Cerebellar nuclear complex (tissue), 1 donor: ENCODE results near the gene PEX16.

Experiments used
- DNase-seq, 2 experiments: peaks; one replicate each; lab custom pipeline; 2025; lab: John Stamatoyannopoulos, UW

Gene PEX16

GRCh38 chr11:45877221-45877620, 40.5 kb downstream of the PEX16 start:
- DNase-seq = no peak

- no peak for DNase-seq
Observed at GRCh38 chr11:45876401-45876800, 41.3 kb downstream of the PEX16 start.

GRCh38 chr11:45872651-45873356, 44.9 kb downstream of the PEX16 start:
- DNase-seq = peak; percentile 22 to 75

DNA sequence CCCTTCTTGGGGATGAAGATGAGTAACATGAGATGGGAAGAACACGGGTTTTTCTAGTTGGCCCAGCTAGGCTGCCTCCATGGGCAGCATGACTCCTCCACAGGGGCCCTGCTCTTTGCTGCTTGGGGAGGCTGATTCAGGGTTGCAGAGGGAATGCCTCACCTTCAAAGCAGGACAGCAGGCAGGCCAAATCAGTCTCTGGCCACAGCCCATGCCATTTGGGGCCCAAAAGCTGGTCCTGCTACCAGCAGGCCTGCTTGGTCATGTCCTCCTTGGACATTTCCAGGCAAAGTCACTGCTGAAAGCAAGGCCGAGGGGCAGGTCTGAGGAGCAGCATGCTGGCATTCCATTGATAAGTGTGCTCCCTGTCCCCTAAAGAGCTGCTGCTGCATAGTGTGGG, 46.0 kb downstream of the PEX16 start:
- no peak for DNase-seq

- no peak for DNase-seq
Observed at GRCh38 chr11:45870706-45871105, 47.0 kb downstream of the PEX16 start.

DNA sequence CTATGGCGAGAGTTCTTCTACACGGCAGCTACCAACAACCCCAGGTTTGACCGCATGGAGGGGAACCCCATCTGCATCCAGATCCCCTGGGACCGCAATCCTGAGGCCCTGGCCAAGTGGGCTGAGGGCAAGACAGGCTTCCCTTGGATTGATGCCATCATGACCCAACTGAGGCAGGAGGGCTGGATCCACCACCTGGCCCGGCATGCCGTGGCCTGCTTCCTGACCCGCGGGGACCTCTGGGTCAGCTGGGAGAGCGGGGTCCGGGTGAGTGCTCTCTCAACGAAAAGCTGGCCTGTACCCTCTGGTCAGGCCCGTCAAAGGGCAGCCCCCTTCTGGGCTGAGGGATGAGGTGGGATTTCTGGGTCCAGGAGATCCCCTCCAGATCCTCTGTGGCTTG, 48.1 kb downstream of the PEX16 start:
- no peak for DNase-seq

DNA sequence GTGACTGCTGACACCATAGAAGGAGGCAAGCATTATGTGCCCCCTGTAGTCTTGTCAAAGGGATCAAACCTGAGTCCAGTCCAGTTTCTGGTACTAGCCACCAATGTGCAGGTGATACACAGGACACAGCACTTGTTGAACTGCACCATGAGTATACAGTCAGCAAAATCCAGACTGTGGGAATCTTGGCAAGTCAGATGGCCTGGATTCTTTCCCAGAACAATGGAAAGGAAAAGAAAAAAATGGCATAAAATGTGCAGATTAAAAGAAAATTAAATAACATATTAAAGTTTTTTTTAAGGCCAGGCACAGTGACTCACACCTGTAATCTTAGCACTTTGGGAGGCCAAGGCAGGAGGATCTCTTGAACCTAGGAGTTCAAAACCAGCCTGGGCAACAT, 53.6 kb downstream of the PEX16 start:
- DNase-seq = no peak

DNA sequence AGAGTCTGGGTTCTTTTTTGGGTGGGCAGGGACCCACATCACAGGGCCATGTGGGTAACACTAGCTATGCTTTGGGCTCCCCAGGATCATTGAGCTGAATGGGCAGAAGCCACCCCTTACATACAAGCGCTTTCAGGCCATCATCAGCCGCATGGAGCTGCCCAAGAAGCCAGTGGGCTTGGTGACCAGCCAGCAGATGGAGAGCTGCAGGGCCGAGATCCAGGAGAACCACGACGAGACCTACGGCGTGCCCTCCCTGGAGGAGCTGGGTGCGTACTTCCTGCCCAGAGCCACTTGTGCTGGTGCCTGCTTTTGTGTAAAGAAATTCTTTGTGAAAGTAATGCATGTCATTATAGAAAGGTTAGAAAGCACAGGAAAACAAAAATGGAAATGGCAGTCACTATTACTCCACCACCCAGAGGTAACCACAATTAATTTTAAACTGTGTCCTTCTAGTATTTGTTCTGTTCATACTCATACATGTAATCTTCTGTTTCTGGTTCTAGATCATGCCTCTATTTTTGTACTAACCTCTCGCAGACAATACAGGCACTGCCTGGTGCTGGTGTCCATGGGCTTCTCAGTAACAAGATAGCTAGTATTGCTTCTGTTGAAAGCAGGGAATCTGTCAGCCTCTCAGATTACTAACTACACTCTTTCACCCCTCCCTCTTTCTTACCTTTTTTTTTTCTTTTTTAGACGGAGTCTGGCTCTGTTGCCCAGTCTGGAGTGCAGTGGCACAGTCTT, 56.7 kb downstream of the PEX16 start:
- no peak for DNase-seq

GRCh38 chr11:45860348-45860747, 57.3 kb downstream of the PEX16 start:
- DNase-seq = no peak
